ENCODE data around the gene VCP.

The VCP gene

GRCh38 chr9:35108461-35108860 is 36.0 kb upstream of the VCP start:
- H3K36me3 ChIP-seq = 0 out of 2 replicates have a peak, but pooled peaks cover 4% of the 10 kb centered on the region
- no peak for DNase-seq
- TF ChIP-seq, protein P1, sequence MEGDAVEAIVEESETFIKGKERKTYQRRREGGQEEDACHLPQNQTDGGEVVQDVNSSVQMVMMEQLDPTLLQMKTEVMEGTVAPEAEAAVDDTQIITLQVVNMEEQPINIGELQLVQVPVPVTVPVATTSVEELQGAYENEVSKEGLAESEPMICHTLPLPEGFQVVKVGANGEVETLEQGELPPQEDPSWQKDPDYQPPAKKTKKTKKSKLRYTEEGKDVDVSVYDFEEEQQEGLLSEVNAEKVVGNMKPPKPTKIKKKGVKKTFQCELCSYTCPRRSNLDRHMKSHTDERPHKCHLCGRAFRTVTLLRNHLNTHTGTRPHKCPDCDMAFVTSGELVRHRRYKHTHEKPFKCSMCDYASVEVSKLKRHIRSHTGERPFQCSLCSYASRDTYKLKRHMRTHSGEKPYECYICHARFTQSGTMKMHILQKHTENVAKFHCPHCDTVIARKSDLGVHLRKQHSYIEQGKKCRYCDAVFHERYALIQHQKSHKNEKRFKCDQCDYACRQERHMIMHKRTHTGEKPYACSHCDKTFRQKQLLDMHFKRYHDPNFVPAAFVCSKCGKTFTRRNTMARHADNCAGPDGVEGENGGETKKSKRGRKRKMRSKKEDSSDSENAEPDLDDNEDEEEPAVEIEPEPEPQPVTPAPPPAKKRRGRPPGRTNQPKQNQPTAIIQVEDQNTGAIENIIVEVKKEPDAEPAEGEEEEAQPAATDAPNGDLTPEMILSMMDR (IDR thresholded peaks at IDR 0.05; ENCODE audit: low read depth, low read length) = no peak
- H3K9me3 ChIP-seq (ENCODE audit: severe bottlenecking) = no peaks in the 10 kb centered on the region
- H3K27me3 ChIP-seq (ENCODE audit: insufficient read depth, low read depth, severe bottlenecking) = no peaks in the 10 kb centered on the region
- H3K27ac ChIP-seq = no peak overlapping the region
- H3K4me3 ChIP-seq (ENCODE audit: low read depth, low read length) = no peak overlapping the region

DNA sequence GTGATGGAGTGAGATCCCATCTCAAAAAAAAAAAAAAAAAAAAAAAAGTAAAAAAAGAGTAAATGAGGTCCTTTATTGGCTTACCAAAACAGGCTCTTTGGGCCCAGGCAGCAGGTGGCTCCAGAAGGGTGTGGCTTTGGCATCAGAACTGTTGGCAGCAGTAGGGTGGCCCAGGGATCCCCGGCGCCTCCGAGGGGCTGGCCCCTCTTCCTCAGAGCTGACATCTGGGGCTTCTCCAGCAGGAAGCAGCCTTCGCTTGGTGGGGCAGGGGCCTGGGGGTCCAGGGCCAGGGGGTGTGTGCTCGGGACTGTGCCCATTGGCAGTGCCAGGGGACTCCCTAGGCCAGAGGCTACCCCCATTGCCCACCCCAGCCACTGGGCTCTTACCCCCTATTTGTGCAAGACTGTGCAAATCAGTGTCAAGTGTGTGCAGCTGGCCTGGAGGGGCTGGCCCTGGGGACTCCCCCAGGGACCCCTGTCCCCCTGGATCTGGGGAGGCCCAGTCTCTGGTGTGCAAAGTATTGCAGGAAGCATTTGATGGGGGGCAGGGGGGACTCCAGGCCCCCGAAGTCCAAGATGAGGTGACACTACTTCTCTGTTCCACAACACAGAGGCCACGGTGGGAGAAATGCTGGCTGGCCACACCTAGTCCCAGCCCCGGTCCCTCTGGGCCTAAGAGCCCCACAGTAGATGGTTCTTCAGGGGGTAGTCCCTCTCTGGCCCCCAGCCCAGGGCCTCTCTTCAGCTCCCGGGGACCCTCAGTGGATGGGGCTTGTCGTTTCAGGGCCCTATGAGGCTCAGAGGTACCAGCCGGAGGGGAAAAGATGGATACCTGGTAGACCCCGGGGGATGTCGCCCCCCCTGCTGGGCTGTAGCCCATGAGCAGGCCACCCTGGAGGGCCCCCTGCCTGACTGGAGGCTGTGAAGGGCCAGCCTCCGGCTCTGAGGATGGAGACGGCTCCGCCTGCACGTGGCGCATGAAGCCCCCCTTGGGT is 35.2 kb upstream of the VCP start:
- Histone ChIP-seq H3K9me3 (ENCODE audit: severe bottlenecking) (no peaks in the 10 kb centered on the region), H3K27me3 (ENCODE audit: insufficient read depth, low read depth, severe bottlenecking) (no peaks in the 10 kb centered on the region), H3K27ac (no peak overlapping the region), H3K4me3 (ENCODE audit: low read depth, low read length) (no peak overlapping the region), H3K36me3 (0 out of 2 replicates have a peak, but pooled peaks cover 4% of the 10 kb centered on the region)
- TF ChIP-seq, protein P1 (IDR thresholded peaks at IDR 0.05; ENCODE audit: low read depth, low read length) = no peak
- no peak for DNase-seq

DNA sequence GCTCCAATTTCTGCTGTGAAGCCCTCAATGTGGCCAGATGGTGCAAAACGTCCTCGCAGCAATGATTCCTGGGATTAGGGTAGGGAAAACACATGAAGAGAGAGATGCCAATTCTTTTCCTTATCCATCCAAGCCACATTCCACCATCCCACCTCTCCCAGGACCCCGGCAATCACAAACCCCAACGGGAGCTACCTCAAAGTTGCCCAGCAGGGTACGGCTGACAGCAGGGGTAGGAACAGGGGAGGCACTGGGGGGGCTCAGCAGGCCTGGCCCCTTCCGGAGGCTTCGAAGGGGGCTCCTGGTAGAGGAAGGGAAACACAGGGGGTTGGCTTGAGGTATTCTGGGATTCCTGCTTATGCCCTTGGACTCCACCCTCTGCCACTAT is 33.9 kb upstream of the VCP start:
- Histone ChIP-seq H3K9me3 (ENCODE audit: severe bottlenecking) (no peaks in the 10 kb centered on the region), H3K27ac (no peak overlapping the region), H3K36me3 (peaks cover 8% of the 10 kb centered on the region), H3K4me3 (ENCODE audit: low read depth, low read length) (no peak overlapping the region), H3K27me3 (ENCODE audit: insufficient read depth, low read depth, severe bottlenecking) (no peaks in the 10 kb centered on the region)
- DNase-seq = no peak
- TF ChIP-seq, protein P1 (IDR thresholded peaks at IDR 0.05; ENCODE audit: low read depth, low read length) = no peak

DNA sequence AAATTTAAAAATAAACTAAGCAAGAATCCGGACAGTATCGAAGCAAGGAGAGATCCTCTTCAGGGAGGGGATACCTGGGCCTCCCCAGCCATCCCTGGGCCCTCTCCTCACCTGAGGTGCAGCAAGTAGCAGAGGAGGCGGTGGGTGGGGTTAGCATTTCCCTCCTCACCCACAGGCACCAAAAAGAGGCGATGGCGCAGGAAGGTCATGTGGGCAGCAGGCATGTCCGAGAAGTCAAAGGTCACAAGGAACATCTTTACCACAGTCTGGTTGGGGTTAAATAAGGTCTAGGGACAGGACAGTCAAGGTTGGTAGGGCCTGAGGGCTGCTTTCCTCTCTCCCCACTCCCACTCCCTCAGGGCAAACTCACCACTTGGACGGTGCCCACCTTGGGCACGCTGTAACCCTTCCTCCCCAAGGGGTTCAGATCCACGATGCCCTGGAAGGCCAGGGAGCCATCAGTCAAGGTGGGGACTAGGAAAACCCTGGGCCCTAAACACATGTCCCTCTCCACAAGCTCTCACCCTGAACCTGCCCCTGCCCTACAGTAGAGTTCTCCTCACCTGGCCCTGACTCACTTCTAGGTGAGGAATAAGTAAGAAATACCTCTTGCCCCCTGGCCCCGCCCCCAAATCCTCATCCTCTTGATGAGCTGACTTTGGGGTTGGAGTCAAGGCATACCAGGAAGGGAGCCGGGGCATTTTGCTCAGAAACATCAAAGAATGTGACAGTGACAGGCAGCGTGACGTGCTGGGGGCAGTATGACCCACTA is 33.3 kb upstream of the VCP start:
- Histone ChIP-seq H3K4me3 (ENCODE audit: low read depth, low read length) (no peak overlapping the region), H3K36me3 (peaks cover 14% of the 10 kb centered on the region), H3K27me3 (ENCODE audit: insufficient read depth, low read depth, severe bottlenecking) (no peaks in the 10 kb centered on the region), H3K9me3 (ENCODE audit: severe bottlenecking) (no peaks in the 10 kb centered on the region), H3K27ac (no peak overlapping the region)
- no peak for DNase-seq
- TF ChIP-seq, protein P1 (IDR thresholded peaks at IDR 0.05; ENCODE audit: low read depth, low read length) = no peak

- TF ChIP-seq, protein P1 (IDR thresholded peaks at IDR 0.05; ENCODE audit: low read depth, low read length) = no peak
- Histone ChIP-seq H3K9me3 (ENCODE audit: severe bottlenecking) (no peaks in the 10 kb centered on the region), H3K27ac (no peak overlapping the region), H3K36me3 (peaks cover 21% of the 10 kb centered on the region), H3K27me3 (ENCODE audit: insufficient read depth, low read depth, severe bottlenecking) (no peaks in the 10 kb centered on the region), H3K4me3 (ENCODE audit: low read depth, low read length) (no peak overlapping the region)
- no peak for DNase-seq
Measured at GRCh38 chr9:35105126-35105525, 32.7 kb upstream of the VCP start.
